B cell (primary cell): ENCODE data around the gene CTPS1. TPM values are rescaled to one million over a fixed set of nuclear protein-coding genes. Genes with fewer than 3 reads are reported as not detected.

Experiments
- ATAC-seq: fragments of 200-7000 bp; cut with Tn5 transposase; one replicate; pipeline ENCODE4 v1.10.0; 2021; ENCODE audit warnings: low read depth, mild to moderate bottlenecking, moderate number of reproducible peaks, moderate library complexity
- CTCF ChIA-PET: fragments of 350-600 bp; sonication (Branson Sonifier 250); formaldehyde crosslinking; loops from one replicate; lab custom pipeline; 2021; ENCODE audit warnings: antibody characterized with exemption, inconsistent platforms; lab: Charles Lee
- POLR2A ChIA-PET: fragments of 350-600 bp; sonication (Branson Sonifier 250); formaldehyde crosslinking; loops from one replicate; lab custom pipeline; 2021; ENCODE audit warnings: antibody characterized with exemption; lab: Charles Lee
- DNase-seq: peaks from one replicate; pipeline ENCODE4 v3.0.0; 2013
- H2AFZ ChIP-seq: 2 replicates; pipeline ENCODE4 v1.6.1; 2012; ENCODE audit warnings: mild to moderate bottlenecking, low read depth, low read length; ENCODE audit not compliant: insufficient read depth, poor library complexity, severe bottlenecking
- H3K27ac ChIP-seq, 2 donors: 1 replicate in 1 of 2; 2 replicates in 1 of 2; pipeline ENCODE4 v1.5.1; 2012 to 2013; ENCODE audit warnings: low read length in 2 of 2, mild to moderate bottlenecking in 2 of 2, moderate library complexity in 1 of 2
- H3K27me3 ChIP-seq, 4 experiments: fragments of 200-600 bp in 1 of 4; sonication (generic) in 1 of 4; replicated peaks in 1 of 4; 1 replicate in 2 of 4; 2 replicates in 2 of 4; pipeline versions ENCODE4 v1.6.1 to v1.7.0; 2013 to 2016; ENCODE audit warnings: low read length in 3 of 4, mild to moderate bottlenecking in 2 of 4, mixed read lengths in 1 of 4, moderate library complexity in 1 of 4; ENCODE audit not compliant: insufficient read depth in 4 of 4, control insufficient read depth in 3 of 4; ENCODE audit errors: control extremely low read depth in 1 of 4
- H3K36me3 ChIP-seq, 2 experiments: replicated peaks in 1 of 2; 1 replicate in 1 of 2; 2 replicates in 1 of 2; pipeline versions ENCODE4 v1.6.1 to v1.7.1; 2013; ENCODE audit warnings: low read length in 1 of 2; ENCODE audit not compliant: insufficient read depth in 2 of 2, control insufficient read depth in 1 of 2; ENCODE audit errors: control extremely low read depth in 1 of 2, extremely low read depth in 1 of 2
- H3K4me1 ChIP-seq, 2 donors: fragments of 200-600 bp in 1 of 2; sonication (generic) in 1 of 2; 1 replicate in 1 of 2; 2 replicates in 1 of 2; pipeline versions ENCODE4 v1.5.1 to v1.6.1; 2013 to 2017; ENCODE audit warnings: low read length in 2 of 2; ENCODE audit not compliant: control insufficient read depth in 2 of 2, insufficient read depth in 2 of 2
- H3K4me2 ChIP-seq: replicated peaks from 2 replicates; pipeline ENCODE3; 2012; ENCODE audit warnings: mild to moderate bottlenecking, low read depth, low read length; ENCODE audit not compliant: poor library complexity, severe bottlenecking
- H3K4me3 ChIP-seq, 5 experiments: fragments of 200-600 bp in 1 of 5; sonication (generic) in 1 of 5; 1 replicate in 3 of 5; 2 replicates in 2 of 5; pipeline versions ENCODE4 v1.5.1 to v1.7.0; 2011 to 2016; ENCODE audit warnings: low read length in 4 of 5, mild to moderate bottlenecking in 4 of 5, low read depth in 2 of 5, control low read depth in 1 of 5, moderate library complexity in 1 of 5; ENCODE audit not compliant: insufficient read depth in 1 of 5; ENCODE audit errors: control extremely low read depth in 1 of 5, extremely low read depth in 1 of 5
- H3K79me2 ChIP-seq: fragments of 200-600 bp; sonication (generic); one replicate; pipeline ENCODE4 v1.6.0; 2016; ENCODE audit warnings: low read length; ENCODE audit not compliant: control insufficient read depth, insufficient read depth
- H3K9ac ChIP-seq: fragments of 200-600 bp; sonication (generic); 2 replicates; pipeline ENCODE4 v1.6.1; 2017; ENCODE audit warnings: mild to moderate bottlenecking, low read length, moderate library complexity
- H3K9me3 ChIP-seq, 3 donors: one replicate each; pipeline versions ENCODE4 v1.6.1 to v1.7.1; 2013; ENCODE audit warnings: low read length in 2 of 3; ENCODE audit not compliant: control insufficient read depth in 2 of 3, insufficient read depth in 1 of 3; ENCODE audit errors: control extremely low read depth in 1 of 3
- H4K20me1 ChIP-seq: 2 replicates; pipeline ENCODE4 v1.6.0; 2012; ENCODE audit warnings: mild to moderate bottlenecking, low read length; ENCODE audit not compliant: insufficient read depth, control insufficient read depth, poor library complexity, severe bottlenecking
- H3K27ac Mint-ChIP-seq: one replicate; pipeline ENCODE4 v1.8.0; 2021; ENCODE audit warnings: mixed read lengths
- H3K27me3 Mint-ChIP-seq: one replicate; pipeline ENCODE4 v1.8.0; 2021; ENCODE audit warnings: mixed read lengths
- H3K4me1 Mint-ChIP-seq: one replicate; pipeline ENCODE4 v1.8.0; 2021; ENCODE audit warnings: mixed read lengths
- H3K4me3 Mint-ChIP-seq: one replicate; pipeline ENCODE4 v1.8.0; 2021; ENCODE audit warnings: mixed read lengths
- H3K9me3 Mint-ChIP-seq: one replicate; pipeline ENCODE4 v1.8.0; 2022; ENCODE audit warnings: mixed read lengths; ENCODE audit not compliant: insufficient read depth
- CTCF ChIP-seq: fragments of 200-600 bp; IDR thresholded peaks from one replicate; pipeline ENCODE4 v1.8.0; 2022; ENCODE audit warnings: antibody characterized with exemption, mild to moderate bottlenecking
- EZH2 ChIP-seq: IDR thresholded peaks from 2 replicates; pipeline ENCODE4 v1.6.1; 2012; ENCODE audit warnings: borderline replicate concordance, low read depth, mild to moderate bottlenecking, moderate library complexity, low read length; ENCODE audit not compliant: insufficient read depth, poor library complexity, severe bottlenecking
- WGBS: methylation state at CpG from one replicate; pipeline ENCODE4 v1.1.5; 2013; ENCODE audit warnings: missing lambda C conversion rate; ENCODE audit not compliant: insufficient coverage; 5-methylcytosine and 5-hydroxymethylcytosine counted together
- intact Hi-C: fragments of 100-400 bp; cut with micrococcal nuclease; formaldehyde crosslinking; loops from one replicate; pipeline ENCODE4 v1.10.0; 2022
- polyA plus RNA-seq: library from polyadenylated mRNA; depleted of rRNA; stranded (reverse); fragments of >200 nt; gene quantifications from 2 replicates; pipeline ENCODE4 v1.2.3, GENCODE V29; 2012
- total RNA-seq, 2 donors: library from RNA; stranded (reverse); fragments of 120-200 nt in 1 of 2; gene quantifications; 1 replicate in 1 of 2; 2 replicates in 1 of 2; pipeline versions ENCODE4 v1.2.3 to v1.2.4, GENCODE V29; 2013 to 2022

Gene CTPS1
- total and polyA plus RNA-seq, 2 donors (not counting 1 experiment from before 2014, with no cell fraction given) = 9.2 to 17.9 TPM

- peaks cover 0 to 8% (median 1%) of the 10 kb centered on the region in 3 donors for H3K9me3 ChIP-seq
- WGBS = 65% methylated on average over 4 of the region's 5 CpGs
- H3K4me1 Mint-ChIP-seq = peaks cover 4% of the 10 kb centered on the region
- H3K9ac ChIP-seq = no peak overlapping the region
- peaks cover 2 to 5% of the 10 kb centered on the region in 2 donors for H3K4me1 ChIP-seq
- H3K79me2 ChIP-seq = no peaks in the 10 kb centered on the region
- no peaks in the 10 kb centered on the region for H4K20me1 ChIP-seq
- no peak overlapping the region for H3K4me2 ChIP-seq
- ATAC-seq = no peak
- no peaks in the 10 kb centered on the region for H3K36me3 ChIP-seq
- CTCF ChIA-PET = no interaction called here
- POLR2A ChIA-PET = no interaction called here
- peaks cover 44% of the 10 kb centered on the region for H3K27me3 Mint-ChIP-seq
- TF ChIP-seq EZH2 = no peak
- no peak for TF ChIP-seq CTCF
- intact Hi-C loops = no loop called here
- H3K9me3 Mint-ChIP-seq = no peaks in the 10 kb centered on the region
- no peak overlapping the region for H3K4me3 ChIP-seq
- H3K4me3 Mint-ChIP-seq = no peak overlapping the region
- no peak for DNase-seq
- no peak overlapping the region for H3K27ac ChIP-seq
- H2AFZ ChIP-seq = no peak overlapping the region
- H3K27ac Mint-ChIP-seq = no peak overlapping the region
- H3K27me3 ChIP-seq = peaks cover 0 to 24% (median 11%) of the 10 kb centered on the region in 4 experiments
Observed at GRCh38 chr1:40955266-40955665, 24.2 kb upstream of the CTPS1 start.

DNA sequence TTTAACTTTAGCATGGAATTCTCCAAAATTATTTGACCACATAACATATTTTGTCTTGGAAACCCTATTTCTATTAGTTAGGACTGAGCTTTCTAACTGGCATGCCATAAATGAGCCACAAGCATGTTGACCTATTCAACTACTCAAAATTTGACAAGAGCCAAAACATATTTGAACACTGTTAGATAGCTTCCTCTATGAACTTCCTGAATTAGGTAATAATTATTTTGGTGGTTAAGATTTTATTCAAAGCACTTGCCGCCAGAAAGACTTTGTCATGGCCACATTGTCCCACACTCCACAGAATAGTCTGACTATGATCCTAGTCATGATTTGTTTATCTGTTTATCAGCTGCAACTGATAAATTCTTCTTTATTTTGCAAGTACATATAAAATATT, 23.1 kb upstream of the CTPS1 start:
- no peak overlapping the region for H3K27ac Mint-ChIP-seq
- H2AFZ ChIP-seq = no peak overlapping the region
- ATAC-seq = no peak
- peaks cover 0 to 8% (median 1%) of the 10 kb centered on the region in 3 donors for H3K9me3 ChIP-seq
- no peaks in the 10 kb centered on the region for H3K9me3 Mint-ChIP-seq
- H3K27ac ChIP-seq = no peak overlapping the region
- intact Hi-C loops = no loop called here
- CTCF ChIA-PET = no interaction called here
- no peak for TF ChIP-seq EZH2
- TF ChIP-seq CTCF = no peak
- POLR2A ChIA-PET = no interaction called here
- peaks cover 44% of the 10 kb centered on the region for H3K27me3 Mint-ChIP-seq
- no peak overlapping the region for H3K4me3 Mint-ChIP-seq
- DNase-seq = no peak
- H3K79me2 ChIP-seq = no peaks in the 10 kb centered on the region
- peaks cover 4% of the 10 kb centered on the region for H3K4me1 Mint-ChIP-seq
- peaks cover 2 to 5% of the 10 kb centered on the region in 2 donors for H3K4me1 ChIP-seq
- no peak overlapping the region for H3K9ac ChIP-seq
- H3K4me2 ChIP-seq = no peak overlapping the region
- H4K20me1 ChIP-seq = no peaks in the 10 kb centered on the region
- H3K27me3 ChIP-seq = peaks cover 0 to 19% (median 10%) of the 10 kb centered on the region in 4 experiments
- H3K4me3 ChIP-seq = no peak overlapping the region
- no peaks in the 10 kb centered on the region for H3K36me3 ChIP-seq
- WGBS = no CpG with 5 or more reads among the region's 1 CpG
